A549 (cell line): ENCODE results near the gene FGGY. TPM values are rescaled to one million over a fixed set of nuclear protein-coding genes. Genes with fewer than 3 reads are reported as not detected.

Experiments used
- ATAC-seq, 2 experiments: fragments of 200-7000 bp in 1 of 2; fragments of >200 bp in 1 of 2; cut with Nextera tagmentation in 1 of 2; cut with Tn5 transposase in 1 of 2; 3 replicates each; pipeline versions ENCODE4 v1.8.0 to v1.9.1; 2018 to 2020; ENCODE audit warnings: mild to moderate bottlenecking in 1 of 2, moderate library complexity in 1 of 2
- CTCF ChIA-PET: fragments of 300-600 bp; sonication (Branson Sonifier 250); formaldehyde crosslinking; extraction: SDS; loops from one replicate; lab custom pipeline; 2021; ENCODE audit warnings: antibody characterized with exemption, inconsistent platforms; lab: Yijun Ruan, JAX
- POLR2A ChIA-PET: fragments of 350-600 bp; formaldehyde crosslinking; extraction: SDS; loops from one replicate; lab custom pipeline; 2021; ENCODE audit warnings: antibody characterized with exemption, inconsistent platforms; lab: Yijun Ruan, JAX
- DNase-seq, 2 experiments: peaks; one replicate each; pipeline versions ENCODE4 v3.0.0 to v3.0.0-alpha.2; 2011 to 2016; ENCODE audit warnings: low read depth in 1 of 2, low spot score in 1 of 2
- FAIRE-seq: peaks from 2 replicates; lab custom pipeline; 2011; peaks lifted over from hg19 to GRCh38; lab: Jason Lieb, UNC
- H3K27ac ChIP-seq, 2 experiments: fragments of >200 bp; sonication (Bioruptor Twin); formaldehyde crosslinking; 3 replicates each; pipeline ENCODE4 v1.5.1; 2016 to 2017
- H3K4me1 ChIP-seq: fragments of >200 bp; sonication (Bioruptor Twin); formaldehyde crosslinking; 3 replicates; pipeline ENCODE4 v1.6.1; 2016
- H3K4me2 ChIP-seq: fragments of >200 bp; sonication (Bioruptor Twin); formaldehyde crosslinking; 3 replicates; pipeline ENCODE4 v1.6.1; 2016
- H3K4me3 ChIP-seq: fragments of >200 bp; sonication (Bioruptor Twin); formaldehyde crosslinking; 3 replicates; pipeline ENCODE4 v1.5.1; 2016
- H3K9me3 ChIP-seq: fragments of >200 bp; sonication (Bioruptor Twin); formaldehyde crosslinking; 3 replicates; pipeline ENCODE4 v1.6.1; 2016
- ATOH8 ChIP-seq: fragments of 250-450 bp; sonication (Bioruptor Pico); IDR thresholded peaks from 2 replicates; pipeline ENCODE4 v1.5.0; 2020; ENCODE audit warnings: low read depth, mild to moderate bottlenecking, moderate library complexity
- BHLHE40 ChIP-seq: IDR thresholded peaks from 2 replicates; pipeline ENCODE4 v1.6.1; 2012; ENCODE audit warnings: low read depth, low read length, inconsistent platforms
- CEBPB ChIP-seq, 2 experiments: fragments of >200 bp in 1 of 2; sonication (Bioruptor Twin) in 1 of 2; formaldehyde crosslinking in 1 of 2; IDR thresholded peaks; 2 replicates each; pipeline ENCODE4 v1.6.1; 2012 to 2016
- FOSL2 ChIP-seq, 2 experiments: fragments of 450-650 bp in 1 of 2; fragments of >200 bp in 1 of 2; sonication (Bioruptor Twin) in 1 of 2; formaldehyde crosslinking; IDR thresholded peaks; 2 replicates each; pipeline versions ENCODE4 v1.5.0 to v1.6.1; 2016 to 2020; ENCODE audit warnings: mild to moderate bottlenecking in 1 of 2, moderate library complexity in 1 of 2
- FOXS1 ChIP-seq: fragments of 250-450 bp; sonication (Bioruptor Pico); IDR thresholded peaks from 2 replicates; pipeline ENCODE4 v1.5.0; 2020; ENCODE audit warnings: mild to moderate bottlenecking, moderate library complexity
- GATA3 ChIP-seq: IDR thresholded peaks from 2 replicates; pipeline ENCODE4 v1.6.1; 2012; ENCODE audit warnings: borderline replicate concordance
- HES2 ChIP-seq: fragments of >200 bp; sonication (Bioruptor Twin); formaldehyde crosslinking; IDR thresholded peaks from 2 replicates; pipeline ENCODE4 v1.6.1; 2016
- HEYL ChIP-seq: fragments of 250-450 bp; sonication (Bioruptor Pico); IDR thresholded peaks from 2 replicates; pipeline ENCODE4 v1.8.0; 2021; ENCODE audit warnings: mild to moderate bottlenecking, moderate library complexity
- MAFK ChIP-seq: fragments of 450-650 bp; IDR thresholded peaks from 2 replicates; pipeline ENCODE4 v1.6.1; 2014; ENCODE audit not compliant: partially characterized antibody
- MAZ ChIP-seq: fragments of 150-350 bp; IDR thresholded peaks from 2 replicates; pipeline ENCODE4 v1.6.1; 2014; ENCODE audit warnings: antibody characterized with exemption, low read depth, low read length, borderline replicate concordance
- MYC ChIP-seq: IDR thresholded peaks from 2 replicates; pipeline ENCODE4 v1.6.1; 2012; ENCODE audit warnings: mild to moderate bottlenecking, inconsistent platforms, low read length, improper control_type of control experiment, borderline replicate concordance
- NPAS2 ChIP-seq: fragments of 250-450 bp; sonication (Bioruptor Pico); IDR thresholded peaks from 2 replicates; pipeline ENCODE4 v1.8.0; 2022; ENCODE audit warnings: mild to moderate bottlenecking, moderate library complexity, borderline replicate concordance
- PHF8 ChIP-seq: fragments of 200-600 bp; sonication (generic); IDR thresholded peaks from 2 replicates; pipeline ENCODE4 v1.6.1; 2016; ENCODE audit warnings: low read depth, mild to moderate bottlenecking, antibody characterized with exemption, moderate library complexity, borderline replicate concordance
- REST ChIP-seq: fragments of 200-600 bp; sonication (generic); IDR thresholded peaks from 2 replicates; pipeline ENCODE4 v1.6.1; 2016; ENCODE audit warnings: antibody characterized with exemption, mild to moderate bottlenecking, moderate library complexity
- ZNF302 ChIP-seq: fragments of 250-450 bp; sonication (Bioruptor Pico); IDR thresholded peaks from 2 replicates; pipeline ENCODE4 v1.9.0; 2021; ENCODE audit warnings: inconsistent platforms, mild to moderate bottlenecking, moderate library complexity
- ZSCAN20 ChIP-seq: fragments of 250-450 bp; sonication (Bioruptor Pico); IDR thresholded peaks from 2 replicates; pipeline ENCODE4 v1.8.0; 2022; ENCODE audit warnings: mild to moderate bottlenecking, moderate library complexity
- WGBS: methylation state at CpG from one replicate; pipeline ENCODE4 v1.1.6; 2017; ENCODE audit errors: missing lambda C conversion rate; 5-methylcytosine and 5-hydroxymethylcytosine counted together
- polyA plus RNA-seq, 4 experiments: library from polyadenylated mRNA; depleted of rRNA in 3 of 4; stranded (reverse); fragments of >200 nt; fragmentation: RNase III in 1 of 4; extraction: RNeasy Plus Mini Kit Qiagen cat#74134 plus additional on column Dnase treatment in 1 of 4; gene quantifications; 2 replicates in 3 of 4; 3 replicates in 1 of 4; pipeline ENCODE4 v1.2.3, GENCODE V29; 2011 to 2017
- TF ChIP-seq, protein P1 (sequence below): IDR thresholded peaks from 2 replicates; pipeline ENCODE4 v1.6.1; 2012

Gene FGGY
- polyA plus RNA-seq, 2 of the 4 experiments (the other 2 are of a cell fraction) = 2.9 to 4.8 TPM

DNA sequence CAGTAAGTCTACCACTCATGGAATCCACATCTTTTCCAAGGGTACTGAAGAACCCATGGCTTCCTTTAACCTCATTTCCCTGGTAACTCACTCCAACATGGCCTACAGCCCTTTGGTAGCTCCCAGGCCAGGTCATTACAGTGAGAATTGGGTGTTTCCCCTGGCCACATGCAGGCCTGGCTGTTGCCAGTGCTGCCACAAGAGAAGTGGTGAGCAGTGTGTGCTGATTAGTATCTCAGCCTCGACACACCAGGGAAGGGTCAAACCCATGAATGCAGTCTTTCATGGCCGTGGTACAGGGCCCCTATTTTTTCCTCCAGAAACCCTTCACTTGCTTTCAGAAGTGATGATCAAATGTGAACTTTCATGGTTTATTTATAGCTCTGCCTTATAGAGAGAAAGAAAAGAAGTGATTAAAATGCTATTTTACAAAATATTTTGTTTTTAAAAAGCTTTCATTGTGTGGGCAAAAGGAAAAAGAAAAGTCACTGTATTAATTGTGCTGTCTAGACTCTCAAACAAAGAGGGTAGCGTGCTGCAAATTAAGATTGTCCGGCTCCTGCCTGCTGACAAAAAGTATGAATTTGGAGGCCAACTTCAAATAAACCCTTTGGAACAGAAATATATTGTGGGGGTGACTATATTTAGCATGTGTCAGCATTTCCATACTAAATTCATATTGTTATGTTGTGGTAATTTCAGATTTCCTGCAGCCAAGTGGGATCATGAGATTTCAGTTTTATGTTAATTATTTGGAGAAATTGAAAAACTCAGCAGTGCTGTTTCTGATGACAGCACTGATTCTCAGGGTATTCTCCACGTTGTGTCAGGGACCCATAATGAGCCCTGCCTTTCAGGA, 455.9 kb downstream of the FGGY start:
- DNase-seq (no peak), FAIRE-seq (no peak), ATAC-seq (no peak)
- Histone ChIP-seq H3K27ac (no peak overlapping the region), H3K4me1 (peaks cover 5% of the 10 kb centered on the region; the same call in 1 of the 3 replicates), H3K9me3 (no peaks in the 10 kb centered on the region), H3K4me3 (no peak overlapping the region), H3K4me2 (no peak overlapping the region)
- ChIA-PET POLR2A (no interaction called here), CTCF (interaction anchor here (0.6 kb wide), 1 partner anchor 847 kb away, joined by 3 read pairs; no protein-coding TSS in a partner anchor)
- WGBS = 70% methylated on average over 5 of the region's 5 CpGs
- TF ChIP-seq MAFK = peak; percentile 65
- no peak for TF ChIP-seq MYC
- TF ChIP-seq MAZ = no peak
- TF ChIP-seq HEYL (CRISPR knock-in tag) = no peak
- TF ChIP-seq FOSL2 (IDR thresholded peaks at IDR 0.05) = no peak
- TF ChIP-seq FOSL2 (CRISPR knock-in tag; IDR thresholded peaks at IDR 0.05) = no peak

- WGBS = 92% methylated on average over 9 of the region's 9 CpGs
Measured at GRCh38 chr1:59755069-59755685, 458.3 kb downstream of the FGGY start.

More at GRCh38 chr1:59755069-59755685, 458.3 kb downstream of the FGGY start:
- H3K4me3 ChIP-seq = no peak overlapping the region
- DNase-seq = no peak
- POLR2A ChIA-PET = no interaction called here
- TF ChIP-seq, protein P1, sequence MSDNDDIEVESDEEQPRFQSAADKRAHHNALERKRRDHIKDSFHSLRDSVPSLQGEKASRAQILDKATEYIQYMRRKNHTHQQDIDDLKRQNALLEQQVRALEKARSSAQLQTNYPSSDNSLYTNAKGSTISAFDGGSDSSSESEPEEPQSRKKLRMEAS = no peak
- TF ChIP-seq PHF8 (no peak), BHLHE40 (no peak), NPAS2 (CRISPR knock-in tag) (no peak), REST (no peak), ZNF302 (CRISPR knock-in tag) (no peak), HEYL (CRISPR knock-in tag) (no peak), FOXS1 (CRISPR knock-in tag) (no peak), HES2 (no peak), CEBPB (IDR thresholded peaks at IDR 0.05) (no peak), ZSCAN20 (CRISPR knock-in tag) (no peak), GATA3 (no peak), ATOH8 (no peak)
- ATAC-seq = no peak
- no peak overlapping the region for H3K4me2 ChIP-seq
- CTCF ChIA-PET = interaction anchor here (0.6 kb wide), 1 partner anchor 476 kb away, joined by 3 read pairs; no protein-coding TSS in a partner anchor
- no peak for FAIRE-seq
- H3K9me3 ChIP-seq = no peaks in the 10 kb centered on the region
- H3K4me1 ChIP-seq = peaks cover 7% of the 10 kb centered on the region; the same call in 1 of the 3 replicates
- H3K27ac ChIP-seq = no peak overlapping the region
